HS-27A (cell line): ENCODE measurements around the gene YTHDF1.
"Not testable (repeated sequence)": the region's sequence is repeated elsewhere in the genome, so short reads cannot be mapped to it uniquely, and the experiment has no call there.

Source experiments
- DNase-seq: peaks from one replicate; pipeline ENCODE4 v3.0.0-alpha.2; 2012; ENCODE audit warnings: low read depth, missing footprints

YTHDF1 gene

DNA sequence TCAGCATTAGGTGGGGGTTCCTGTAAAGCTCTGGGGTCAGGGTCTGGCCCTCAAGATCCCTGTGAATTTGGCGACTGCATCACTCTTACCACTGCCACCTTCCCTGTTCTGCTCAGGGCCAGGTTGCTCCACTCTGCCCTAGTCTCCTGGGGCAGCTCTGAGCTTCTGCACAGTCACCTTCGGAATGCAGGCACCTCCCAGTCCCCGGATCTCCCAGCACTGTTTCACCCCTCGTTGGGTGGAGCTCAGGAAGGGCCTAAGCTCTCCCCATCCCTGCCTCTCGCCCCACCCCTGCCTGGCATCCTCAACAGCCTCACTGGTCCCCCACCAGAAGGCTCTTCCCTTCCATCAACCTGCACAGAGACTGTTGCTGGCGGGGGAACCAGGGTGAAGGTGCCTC, 46.2 kb downstream of the YTHDF1 start:
- DNase-seq = no peak

DNA sequence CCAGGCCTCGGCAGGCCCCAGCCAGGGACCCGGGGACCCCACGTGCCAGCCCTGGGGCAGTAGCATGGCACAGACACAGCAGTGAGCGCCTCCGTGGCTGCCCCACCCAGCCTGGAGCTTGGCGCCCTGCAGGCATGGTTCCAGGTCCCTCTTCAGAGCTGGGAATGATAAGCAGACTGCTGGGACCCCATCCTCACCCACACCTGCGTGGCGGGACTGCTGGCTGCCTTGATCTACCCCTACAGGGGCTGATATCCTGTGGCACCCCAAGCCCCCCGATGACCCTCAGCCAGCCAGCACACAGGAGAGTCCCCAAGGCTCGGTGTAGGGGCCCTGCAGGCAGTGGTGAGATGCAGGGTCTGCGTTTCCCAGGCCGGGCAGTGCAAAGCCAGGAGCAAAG, 47.1 kb downstream of the YTHDF1 start:
- no peak for DNase-seq

DNA sequence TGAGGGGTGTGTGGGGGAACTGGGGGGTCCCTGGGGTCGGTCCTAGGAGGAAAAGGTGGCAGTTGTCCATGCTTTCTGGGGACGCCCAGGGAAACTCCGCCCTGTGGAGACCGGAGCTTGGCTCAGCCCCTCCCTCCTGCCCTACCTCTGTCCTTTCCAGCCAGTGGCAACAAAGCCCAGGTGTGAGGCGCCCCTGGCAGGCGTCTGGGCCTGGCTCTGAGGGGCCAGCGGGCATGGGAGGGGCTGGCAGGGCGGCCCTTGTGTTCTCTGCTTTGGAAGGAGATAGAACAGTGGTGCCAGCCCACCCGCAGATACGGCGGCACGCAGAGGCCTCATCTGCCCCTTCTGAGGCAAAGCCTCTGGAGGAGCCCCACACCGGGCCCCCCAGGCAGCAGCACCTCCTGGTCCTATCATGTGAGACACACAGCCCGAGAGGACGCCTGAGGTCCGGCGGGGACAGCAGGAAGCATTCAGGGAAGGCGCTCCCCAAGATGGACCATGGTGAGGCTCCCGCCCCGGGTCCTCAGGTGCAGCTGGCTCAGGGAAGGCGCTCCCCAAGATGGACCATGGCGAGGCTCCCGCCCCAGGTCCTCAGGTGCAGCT, 47.9 kb downstream of the YTHDF1 start:
- no peak for DNase-seq

DNA sequence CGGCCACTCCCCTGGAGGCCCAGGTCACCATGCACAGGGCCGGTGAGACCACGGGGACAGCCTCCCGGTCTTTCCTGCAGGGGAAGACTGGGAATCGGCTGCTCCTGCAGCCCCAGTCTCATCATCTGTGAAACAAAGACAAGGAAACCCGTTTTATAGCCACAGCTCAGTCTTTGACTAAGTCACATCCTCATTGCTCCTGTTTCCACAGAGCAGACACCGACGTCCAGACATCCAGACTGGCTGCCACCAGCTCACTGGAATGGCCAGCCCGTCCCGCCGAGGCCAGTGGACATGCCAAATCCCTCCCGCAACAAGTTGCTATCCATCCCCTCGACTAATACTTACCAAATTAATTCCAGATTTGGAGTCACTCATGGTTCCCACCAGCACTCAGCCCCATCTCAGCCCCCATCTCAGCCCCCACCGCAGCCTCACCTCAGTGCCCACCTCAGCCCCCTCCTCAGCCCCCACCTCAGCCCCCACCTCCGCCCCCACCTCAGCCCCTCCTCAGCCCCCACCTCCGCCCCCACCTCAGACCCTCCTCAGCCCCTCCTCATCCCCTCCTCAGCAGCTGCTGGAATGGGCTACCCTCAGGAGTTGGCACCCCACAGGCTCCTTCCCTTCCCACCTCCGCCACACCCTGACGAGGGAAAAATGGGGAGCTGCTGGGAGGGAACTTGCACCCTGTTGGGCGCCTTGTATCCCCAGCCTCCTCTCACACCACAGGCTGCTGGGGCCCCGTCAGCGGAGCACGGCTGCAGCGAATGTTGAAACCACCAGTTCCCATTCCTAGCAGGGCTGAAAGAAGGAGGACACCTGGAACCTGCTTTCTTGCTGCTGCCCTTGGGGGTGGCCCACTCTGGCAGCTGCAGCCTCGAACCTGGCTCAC, 48.7 kb downstream of the YTHDF1 start:
- no peak for DNase-seq

DNA sequence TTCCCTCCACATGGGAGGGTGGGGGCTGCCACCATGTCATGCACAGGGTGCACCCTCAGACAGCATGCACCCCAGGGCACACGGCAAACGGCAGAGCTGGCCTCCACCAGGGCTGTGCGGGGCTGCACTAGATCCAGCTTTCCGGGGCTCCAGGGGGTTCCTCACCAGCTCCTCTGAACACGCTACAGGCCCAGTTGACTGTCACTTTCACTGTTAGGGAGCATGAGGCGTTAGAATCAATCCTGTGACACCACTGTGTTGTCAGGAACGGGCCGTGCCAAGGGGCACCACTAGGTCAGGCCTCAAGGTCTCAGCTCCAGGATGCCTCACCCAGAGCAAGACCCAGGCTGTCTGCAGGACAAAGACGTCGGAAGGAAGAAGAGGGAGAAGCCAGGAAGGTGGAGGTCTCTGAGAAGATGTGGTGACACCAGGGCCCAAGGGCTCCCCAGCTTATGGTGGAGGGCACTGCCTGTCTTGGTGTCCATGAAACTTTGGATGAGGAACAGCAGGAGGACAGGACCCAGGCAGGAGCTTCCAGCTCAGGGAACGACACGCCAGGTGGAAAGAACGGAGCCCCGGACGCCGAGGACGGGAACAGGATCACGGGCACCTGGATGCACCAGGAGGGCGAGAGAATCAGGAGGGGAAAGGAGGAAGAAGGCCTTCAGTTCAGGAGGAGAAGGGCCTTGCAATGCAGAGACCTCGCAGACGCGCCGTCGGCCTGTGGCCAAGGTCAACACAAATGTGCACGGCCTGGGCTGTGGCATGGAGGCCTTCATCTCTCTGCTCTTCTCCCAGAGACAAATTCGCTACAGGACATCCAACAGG, 49.5 kb downstream of the YTHDF1 start:
- no peak for DNase-seq

DNA sequence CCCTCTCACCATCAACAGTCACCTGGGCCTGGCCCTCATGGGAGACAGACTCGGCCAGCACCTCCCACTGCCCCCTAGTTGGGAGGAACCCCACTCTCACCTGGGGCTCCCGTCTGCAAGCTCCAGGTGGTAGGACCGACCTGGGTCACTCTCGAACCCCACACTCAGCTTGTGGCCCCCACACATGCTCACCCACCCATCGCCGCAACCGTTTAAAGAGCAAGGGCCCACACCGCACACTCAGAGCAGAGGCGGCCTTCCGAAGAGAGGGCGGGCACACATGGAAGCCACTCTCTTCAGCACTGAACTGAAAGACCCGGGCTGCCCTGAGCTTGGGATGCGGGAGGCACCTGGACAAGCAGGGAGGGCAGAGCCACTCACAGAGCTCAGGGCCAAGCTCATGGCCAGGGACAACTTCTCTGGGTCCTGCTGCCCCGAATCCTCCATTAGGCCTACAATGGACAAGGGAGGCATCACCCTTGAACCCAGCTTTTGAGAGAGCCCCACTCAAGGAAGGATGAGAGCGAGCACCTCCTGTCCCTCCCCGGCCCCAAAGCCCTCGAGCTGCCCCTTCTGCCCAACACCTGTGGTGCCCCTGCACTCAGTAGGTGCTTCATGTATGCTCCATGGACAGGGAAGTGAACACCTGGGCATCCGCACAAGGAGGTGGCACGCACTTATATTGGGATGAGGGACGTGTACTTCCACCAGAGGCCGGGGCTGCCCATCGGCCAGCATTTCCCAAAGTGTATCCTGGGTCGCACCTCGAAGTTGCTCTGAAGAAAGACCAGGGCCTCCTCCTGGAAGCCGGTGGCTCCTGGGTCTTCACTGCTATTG, 50.4 kb downstream of the YTHDF1 start:
- no peak for DNase-seq

DNA sequence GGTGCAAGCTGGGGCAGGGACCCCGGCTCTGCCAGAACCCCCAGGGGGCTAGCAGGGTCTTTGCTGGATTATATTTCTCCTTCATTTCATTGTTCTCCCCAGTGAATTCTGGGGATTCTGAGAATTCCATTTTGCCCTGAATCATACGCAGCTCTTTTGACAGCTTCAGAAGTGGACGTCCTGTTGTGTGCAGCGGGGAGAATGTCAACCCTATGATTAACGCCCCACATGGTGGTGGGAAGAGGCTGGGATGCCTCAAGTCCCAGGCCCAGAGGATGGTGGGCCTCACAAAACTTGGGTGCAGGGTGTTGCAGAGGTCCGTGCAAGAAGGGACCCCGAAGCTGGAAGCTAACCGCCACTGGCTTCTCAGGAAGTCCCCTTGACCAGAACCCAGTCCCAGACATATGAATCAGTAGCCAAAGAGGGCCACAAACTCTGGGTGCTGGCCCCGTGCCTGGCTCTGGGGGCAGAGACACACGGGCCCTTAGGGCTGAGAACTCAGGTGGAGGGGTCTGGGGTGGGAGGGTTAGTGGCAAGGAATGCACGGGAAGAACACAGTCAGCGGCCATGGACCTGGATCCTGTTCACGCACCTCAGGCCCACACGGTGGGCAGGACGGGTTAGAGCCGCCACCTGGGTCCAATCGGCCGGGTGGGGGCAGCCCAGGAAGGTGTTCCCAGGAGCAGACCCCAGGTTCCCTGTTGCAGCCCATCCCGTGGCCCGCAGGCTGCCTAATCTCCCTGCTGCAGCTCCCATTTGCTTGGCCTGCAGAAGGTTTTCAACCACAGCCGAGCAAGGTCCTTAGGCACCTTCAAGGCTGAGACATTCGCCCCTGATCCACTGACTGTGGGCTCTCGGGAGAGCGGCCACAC, 51.2 kb downstream of the YTHDF1 start:
- DNase-seq = no peak

DNA sequence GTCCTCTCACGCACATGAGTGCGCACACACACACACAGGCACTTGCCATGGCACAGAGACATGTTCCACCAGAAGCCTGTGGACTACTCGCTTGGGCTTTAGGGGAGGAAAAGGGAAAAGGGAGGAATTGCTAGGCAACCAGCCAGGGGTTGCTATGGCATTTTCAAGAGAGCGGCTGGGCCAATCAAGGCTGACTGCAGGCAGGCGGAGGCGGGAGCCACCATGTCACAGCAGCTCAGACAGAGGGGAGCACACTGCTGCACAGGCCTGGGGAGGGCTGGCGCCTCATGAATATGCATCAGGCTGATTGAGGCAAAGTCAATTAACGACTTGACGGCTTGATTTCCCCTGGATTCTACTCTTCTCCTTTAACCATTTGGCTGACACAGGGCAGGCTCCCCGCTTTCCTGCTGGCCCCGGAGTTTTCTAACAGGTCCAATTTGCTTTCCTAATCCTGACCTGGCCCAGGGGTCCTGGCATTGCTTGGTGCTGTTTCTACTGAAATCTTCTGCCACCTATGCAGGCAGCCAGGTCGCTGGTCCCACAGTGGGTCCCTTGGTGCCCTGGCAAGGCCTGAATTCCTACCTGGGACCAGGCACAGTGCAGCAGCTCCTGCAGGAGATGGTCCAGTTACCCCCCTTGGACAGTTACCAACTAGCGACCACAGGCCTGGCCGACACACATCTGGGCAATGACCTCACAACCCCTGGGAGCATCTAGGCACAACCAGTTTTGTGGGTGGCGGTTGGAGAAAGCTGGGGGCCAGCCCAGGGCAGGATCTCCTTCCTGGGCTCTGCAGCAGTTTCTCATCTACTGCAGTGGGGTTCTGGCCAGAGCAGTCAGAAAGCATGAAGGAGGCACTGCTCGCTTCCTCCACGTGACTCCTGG, 52.1 kb downstream of the YTHDF1 start:
- DNase-seq = no peak

DNA sequence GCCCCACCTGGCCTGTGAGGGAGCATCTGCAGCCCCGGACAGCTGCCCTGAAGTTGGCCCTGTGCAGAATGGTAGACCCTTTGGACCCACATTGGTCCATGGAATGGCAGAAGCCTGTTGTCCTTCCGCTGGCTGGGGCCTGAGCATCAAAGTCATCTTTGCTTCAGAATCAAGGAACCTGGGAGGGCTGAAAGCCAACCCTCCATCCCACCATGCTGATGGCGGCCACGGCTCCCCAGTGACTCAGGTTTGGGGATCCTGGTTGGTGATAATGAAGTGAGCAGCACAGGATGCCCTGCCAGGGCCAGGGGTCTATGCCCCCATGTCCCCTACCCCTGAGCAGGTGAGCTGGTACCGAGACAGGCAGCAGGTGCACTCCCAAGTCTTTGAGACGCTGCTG, 52.8 kb downstream of the YTHDF1 start:
- DNase-seq = no peak

DNA sequence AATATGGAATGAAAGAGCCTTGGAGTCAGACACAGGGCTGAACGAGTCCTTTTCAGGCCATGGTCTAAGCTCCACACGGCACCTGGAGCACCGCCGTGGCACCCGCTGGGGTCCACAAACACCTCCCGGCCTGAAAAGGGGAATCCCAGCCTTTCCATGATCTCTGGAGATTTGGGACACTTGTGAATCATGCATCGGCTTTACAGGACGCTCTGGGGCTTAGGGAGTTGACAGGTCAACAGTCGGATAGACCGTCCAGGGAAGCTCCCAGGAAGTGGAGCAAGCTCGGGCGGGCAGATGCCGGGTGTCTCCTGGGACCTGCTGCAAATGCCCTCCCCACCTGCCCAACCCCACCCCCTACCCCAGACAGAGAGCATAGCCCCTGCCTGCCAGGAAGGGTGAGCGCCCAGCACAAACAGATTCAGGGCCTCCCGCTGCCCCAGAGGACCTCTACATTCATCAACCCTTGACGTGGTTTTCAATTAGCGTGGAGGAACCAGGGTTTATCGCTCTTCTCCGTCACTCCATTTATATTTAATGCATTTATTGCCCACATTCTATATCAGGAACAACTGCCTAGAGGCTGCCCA, 53.6 kb downstream of the YTHDF1 start:
- DNase-seq = no peak

DNA sequence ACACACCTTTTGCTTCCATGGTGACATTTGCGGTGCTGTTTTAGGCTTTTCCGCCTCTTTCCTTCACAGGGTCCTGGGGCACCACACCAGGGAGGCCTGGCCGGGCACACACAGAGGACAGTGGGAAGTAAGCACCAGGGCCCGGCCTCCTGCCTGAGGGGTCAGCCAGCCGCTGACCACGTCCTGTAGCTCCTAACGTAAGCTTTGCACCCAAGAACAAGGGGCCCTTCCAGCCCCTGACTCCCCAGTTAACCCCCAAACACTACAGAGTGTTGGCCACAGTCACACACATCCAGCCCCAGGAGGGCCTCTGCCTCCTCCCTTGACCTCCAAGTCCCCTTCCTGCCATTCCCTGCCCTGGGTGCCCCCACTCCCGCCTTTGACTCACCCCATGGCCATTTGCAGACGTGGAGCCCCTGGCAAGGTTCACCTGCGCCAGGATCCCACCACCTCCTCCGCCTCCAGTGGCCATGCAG, 54.7 kb downstream of the YTHDF1 start:
- DNase-seq = no peak

DNA sequence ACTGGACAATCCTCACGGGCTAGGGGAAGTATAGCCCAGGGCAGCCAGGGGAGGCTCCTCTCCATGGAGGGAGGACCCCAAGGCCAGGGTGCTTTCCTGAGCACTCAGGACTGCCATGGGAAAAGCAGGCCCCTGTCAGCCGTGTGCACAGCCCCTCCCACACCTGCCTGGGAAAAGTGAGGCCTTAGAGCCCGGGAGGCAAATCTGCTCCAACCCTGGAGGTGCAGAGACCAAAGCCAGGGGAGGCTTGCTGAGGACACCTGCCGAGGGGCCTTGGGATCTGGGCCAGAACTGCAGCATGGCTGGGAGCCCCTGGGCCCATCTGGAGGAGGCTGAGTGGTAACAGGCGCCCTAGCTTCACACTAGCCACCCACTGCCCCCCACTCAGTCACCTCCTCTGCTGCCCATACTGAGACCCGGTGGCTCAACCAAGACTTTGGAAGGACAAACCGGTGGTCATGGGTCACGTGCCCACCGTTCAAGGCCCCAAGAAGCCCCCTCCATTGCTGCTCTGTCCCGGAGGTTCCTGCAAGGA, 55.2 kb downstream of the YTHDF1 start:
- no peak for DNase-seq

DNA sequence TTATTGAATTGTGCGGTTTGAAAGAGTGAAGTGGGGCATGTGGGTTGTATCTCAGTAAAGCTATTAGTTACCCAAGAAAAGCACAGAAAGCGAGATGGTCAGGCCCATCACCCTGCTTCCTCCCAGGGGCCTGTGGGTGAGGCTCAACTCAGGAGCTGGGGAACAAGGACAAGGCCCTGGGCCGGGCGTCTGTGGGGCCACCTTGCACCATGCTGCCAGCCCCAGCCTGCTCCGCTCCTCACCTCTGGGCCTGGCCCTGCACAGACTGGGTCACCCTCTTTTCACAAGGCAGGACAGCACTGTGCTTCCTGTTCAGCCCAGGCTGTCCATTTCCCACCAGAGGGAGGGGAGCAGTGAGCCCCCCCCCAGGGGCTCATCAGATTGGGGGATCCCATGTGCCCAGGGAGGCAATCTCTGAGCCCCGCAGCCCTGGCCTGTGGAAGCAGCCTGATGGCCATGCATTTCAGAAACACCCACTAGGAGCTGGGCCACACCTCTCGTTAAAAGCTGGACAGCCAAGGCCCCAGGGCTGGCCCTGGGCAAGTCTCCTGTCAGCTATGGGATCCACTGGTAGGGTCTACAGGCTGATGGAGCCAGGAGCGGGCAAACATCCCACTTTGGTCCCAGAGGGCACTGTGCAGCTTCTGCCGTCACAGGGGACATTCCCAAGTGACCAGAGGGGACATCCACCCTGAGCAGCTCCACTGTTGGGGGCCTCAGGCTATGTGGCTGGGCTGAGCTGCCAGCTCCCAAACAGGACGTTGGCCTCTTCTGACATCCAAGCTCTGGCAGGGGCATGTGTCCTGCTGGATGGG, 55.9 kb downstream of the YTHDF1 start:
- no peak for DNase-seq

DNA sequence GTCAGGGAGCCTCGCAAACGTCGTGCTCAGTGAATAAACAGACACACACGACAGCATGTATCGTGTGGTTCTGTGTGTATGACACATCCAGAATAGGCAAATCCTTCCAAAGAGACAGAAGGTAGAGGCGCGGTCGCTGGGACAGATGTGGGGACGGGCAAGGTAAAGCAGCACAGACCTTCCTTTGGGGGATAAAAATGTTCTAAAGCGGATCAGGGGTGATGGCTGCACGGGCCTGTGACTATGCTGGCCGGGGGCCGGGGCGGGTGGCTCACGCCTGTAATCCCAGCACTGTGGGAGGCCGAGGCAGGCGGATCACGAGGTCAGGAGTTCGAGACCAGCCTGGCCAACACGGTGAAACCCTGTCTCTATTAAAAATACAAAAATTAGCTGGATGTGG, 56.7 kb downstream of the YTHDF1 start:
- DNase-seq = not testable (repeated sequence)

DNA sequence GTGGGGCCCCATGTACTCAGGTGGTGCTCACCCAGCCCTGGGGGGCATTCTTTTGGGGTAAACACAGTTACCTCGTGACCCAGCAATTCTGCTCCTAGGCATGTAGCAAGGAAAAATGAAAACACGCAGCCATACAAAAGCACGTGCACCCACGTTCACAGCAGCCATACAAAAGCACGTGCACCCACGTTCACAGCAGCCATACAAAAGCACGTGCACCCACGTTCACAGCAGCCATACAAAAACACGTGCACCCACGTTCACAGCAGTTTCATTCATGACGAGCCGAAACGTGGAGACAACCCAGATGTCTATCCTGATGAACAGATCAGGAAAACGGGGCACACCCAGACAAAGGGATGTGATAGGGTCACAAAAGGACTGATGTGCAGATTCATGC, 57.1 kb downstream of the YTHDF1 start:
- DNase-seq = no peak

DNA sequence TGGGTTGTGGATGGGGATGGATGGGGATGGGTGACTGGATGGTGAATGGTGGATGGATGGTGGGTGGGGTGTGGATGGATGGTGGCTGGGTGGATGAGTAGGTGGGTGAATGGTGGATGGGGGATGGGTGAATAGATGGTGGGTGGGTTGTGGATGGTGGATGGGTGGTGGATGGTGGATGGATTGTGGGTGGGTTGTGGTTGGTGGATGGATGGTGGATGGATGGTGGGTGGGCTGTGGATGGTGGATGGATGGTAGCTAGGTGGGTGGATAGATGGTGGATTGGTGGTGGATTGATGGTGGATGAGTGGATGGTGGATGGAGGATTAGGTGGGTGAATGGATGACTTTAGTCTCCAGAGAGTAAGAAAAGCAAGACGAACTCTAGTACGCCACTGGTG, 57.6 kb downstream of the YTHDF1 start:
- no peak for DNase-seq

DNA sequence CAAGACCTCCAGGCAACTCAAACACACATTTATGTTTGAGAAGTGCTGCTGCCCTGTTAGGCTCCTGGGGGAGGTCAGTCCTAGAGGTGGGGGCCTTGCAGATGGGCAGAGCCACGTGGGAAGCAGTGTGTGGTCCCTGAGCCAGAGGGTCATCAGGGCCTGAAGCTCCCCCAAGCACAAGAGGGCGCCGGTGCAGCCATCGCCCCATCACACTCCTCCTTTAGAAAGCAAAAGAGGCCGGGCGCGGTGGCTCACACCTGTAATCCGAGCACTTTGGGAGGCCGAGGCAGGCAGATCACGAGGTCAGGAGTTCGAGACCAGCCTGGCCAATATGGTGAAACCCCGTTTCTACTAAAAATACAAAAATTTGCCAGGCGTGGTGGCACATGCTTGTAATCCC, 58.5 kb downstream of the YTHDF1 start:
- DNase-seq = not testable (repeated sequence)

DNA sequence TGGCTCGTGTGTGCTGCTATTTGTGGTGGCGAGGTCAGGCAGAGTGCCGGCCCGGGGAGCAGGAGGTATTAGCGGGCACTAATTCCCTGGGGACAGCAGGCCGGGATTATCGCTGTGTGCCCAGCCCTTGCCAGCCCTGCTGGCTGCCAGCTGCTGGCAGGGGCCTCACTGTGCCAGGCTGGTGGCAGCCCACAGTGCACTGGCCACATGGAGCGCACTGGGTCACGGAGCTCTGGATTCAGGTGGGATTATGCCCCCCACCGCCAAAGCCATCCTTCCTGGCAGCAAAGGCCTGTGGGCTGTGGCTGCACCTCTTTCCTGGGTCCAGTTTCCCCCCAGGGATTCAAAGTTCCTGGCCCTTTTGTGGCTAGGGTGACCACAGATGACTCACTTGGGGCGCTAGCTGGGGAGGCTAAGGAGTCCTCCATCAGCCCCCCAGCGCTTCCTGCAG, 59.7 kb downstream of the YTHDF1 start:
- no peak for DNase-seq
